NCI-H510A (cell line): Measurements from ENCODE around the gene MED12L.
A peak's percentile ranks its signal among the peaks of the same experiment; 100 is the strongest.

Source experiments
- DNase-seq: peaks from one replicate; lab custom pipeline; 2025; lab: John Stamatoyannopoulos, UW

Gene MED12L

GRCh38 chr3:151318991-151319390, 233.5 kb downstream of the MED12L start:
- DNase-seq = no peak

DNA sequence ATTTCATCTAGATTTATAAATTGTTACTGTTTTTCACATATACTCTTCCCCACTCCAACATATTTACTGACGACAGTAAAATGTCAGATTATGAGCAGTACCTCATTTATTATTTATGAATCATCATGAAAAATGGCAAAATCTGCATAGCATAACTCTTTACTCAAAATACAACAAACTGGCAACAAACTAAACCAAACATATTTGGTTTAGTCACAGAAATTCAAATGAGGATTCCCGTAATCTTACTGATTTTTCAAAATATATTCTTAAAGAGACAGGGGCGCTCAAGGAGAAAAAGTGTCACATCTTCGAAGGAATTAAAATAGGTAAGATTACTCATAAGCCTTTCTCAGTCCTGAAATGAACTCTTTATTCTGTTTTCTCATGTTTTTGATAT, 234.2 kb downstream of the MED12L start:
- no peak for DNase-seq

GRCh38 chr3:151320131-151320530, 234.7 kb downstream of the MED12L start:
- DNase-seq = no peak

DNA sequence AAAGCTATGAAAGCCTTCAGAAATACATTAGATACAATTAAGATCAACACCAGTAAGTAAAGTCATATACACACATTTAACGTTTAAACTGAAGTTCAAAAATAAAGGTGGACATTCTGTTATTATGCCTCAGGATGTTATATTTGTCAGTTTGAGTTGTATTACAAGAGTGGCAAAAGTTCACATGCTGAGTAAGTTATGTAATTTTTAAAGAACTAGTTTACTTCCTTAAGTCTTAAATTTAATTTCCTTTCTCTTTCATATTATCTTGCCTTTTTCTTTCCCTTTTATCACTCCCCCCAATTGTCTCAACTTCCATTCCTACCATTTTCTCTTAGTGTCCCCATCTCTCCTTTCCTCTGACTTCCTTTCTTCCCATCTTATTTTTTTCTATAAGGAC, 236.1 kb downstream of the MED12L start:
- DNase-seq = no peak

DNA sequence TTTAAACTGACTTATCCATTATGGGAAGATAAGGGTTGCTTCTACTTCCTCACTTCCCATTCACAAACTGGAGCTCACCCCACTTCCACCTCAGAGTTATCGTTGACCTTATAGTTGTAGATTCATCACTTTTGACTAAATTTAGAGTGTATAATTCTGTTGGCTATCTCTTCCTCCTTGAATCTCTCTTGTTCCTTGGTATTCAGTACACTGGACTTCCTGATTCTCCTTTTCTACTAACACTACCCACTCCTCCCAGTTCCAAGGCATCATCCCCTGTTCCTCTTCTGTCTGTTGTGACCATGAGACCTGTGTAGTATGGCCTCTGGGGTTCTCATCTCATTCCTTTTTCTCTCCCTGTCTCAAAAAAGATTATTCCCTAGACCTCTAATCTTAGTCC, 237.0 kb downstream of the MED12L start:
- DNase-seq = no peak

GRCh38 chr3:151327571-151328198, 242.2 kb downstream of the MED12L start:
- DNase-seq = no peak

DNA sequence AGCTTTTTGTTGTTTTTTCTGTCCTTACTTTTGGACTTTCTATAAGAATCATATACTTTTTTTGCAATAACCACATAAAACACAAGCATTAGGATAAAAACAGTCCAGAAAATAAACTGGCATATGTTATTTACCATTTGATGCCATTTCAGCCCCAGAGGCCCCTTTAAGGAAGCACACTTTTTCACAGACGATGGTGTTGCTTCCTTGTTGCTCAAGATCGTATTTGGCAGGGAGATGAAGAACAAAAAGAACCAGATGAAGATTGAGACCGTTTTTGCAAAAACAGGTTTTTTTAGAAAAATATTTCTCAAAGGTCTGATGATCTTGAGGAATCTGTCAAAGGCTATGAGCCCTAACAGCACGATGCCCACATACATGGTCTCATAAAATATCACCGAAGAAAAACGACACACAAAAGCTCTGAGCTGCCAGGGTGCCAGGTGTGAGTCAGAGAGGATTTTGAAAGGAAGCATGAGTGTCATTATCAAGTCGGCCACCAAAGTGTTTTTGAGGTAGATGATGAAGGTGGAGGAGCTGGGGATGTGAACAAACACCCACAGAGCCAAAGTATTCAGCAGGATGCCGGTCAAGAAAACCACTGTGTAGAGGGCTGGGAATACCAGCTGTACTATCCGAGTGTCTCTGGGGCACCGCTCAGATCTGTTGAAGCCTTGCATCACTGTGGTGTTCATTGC, 243.0 kb downstream of the MED12L start:
- peak; percentile 3 for DNase-seq

DNA sequence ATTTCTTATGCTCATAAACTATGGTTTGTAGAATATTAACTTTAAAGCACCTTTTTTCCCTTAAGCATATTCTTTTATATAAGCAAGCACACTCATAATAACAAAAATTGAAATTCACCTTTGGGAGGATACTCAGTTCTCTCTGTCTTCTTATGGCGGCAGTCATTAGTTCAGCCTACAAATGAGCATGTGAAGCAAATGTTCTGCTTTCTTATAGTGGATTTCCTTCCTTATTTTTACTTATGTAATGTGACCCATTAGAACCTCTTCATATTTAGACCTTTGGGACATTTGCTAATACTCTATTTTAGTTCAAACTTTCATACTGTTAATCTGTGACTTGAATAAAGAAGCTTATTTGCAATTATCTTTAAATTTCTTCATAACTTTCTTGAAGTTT, 243.9 kb downstream of the MED12L start, which contains the start of gene P2RY13:
Gene P2RY13, minus strand, starts transcription at position 187 of the 400 bp plus-strand sequence. Its CDS starts 21 bp downstream, at position 166.
- DNase-seq = no peak

GRCh38 chr3:151330379-151330778, 244.9 kb downstream of the MED12L start:
- DNase-seq = no peak

GRCh38 chr3:151330899-151331298, 245.4 kb downstream of the MED12L start:
- DNase-seq = no peak

- no peak for DNase-seq
Observed at GRCh38 chr3:151331696-151332095, 246.2 kb downstream of the MED12L start.

DNA sequence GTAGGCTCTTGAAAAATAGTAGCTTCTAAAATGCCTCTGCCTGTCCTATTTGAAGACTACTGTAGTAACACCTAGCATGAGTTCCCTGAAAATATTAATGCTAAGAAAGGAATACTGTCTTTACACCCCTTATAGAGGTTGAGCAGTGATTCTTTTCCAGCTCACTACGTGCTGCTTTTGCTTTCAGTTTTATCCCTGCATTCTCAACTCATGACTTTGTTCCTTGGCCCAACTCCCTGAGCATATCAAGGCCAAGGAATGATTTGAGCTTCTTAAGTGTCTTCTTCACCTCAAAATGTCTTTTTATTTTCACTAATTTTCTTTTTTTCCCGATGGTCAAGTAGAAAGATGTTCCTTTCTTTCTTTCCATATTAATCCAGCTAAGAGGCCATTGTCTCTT, 260.4 kb downstream of the MED12L start:
- DNase-seq = no peak

DNA sequence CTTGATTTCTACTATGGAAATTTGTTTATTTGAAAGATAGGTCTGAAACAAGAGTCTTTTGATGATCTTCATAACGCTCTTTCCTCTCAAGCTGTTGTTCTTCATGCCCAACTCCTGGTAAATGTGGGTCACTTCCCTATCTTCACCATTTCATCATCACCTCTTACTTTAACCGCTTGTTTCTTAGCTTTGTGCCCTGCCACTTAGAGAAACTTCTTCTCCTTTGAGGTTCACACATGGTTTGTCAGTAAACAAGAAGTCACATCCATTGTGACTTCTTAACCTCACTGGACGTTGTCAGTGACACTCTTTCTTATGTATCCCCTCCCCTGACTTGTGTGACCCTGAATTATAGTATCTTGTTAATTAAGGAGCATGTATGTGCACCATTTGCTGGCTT, 260.8 kb downstream of the MED12L start:
- DNase-seq = no peak

GRCh38 chr3:151347432-151347831, 262.0 kb downstream of the MED12L start:
- DNase-seq = no peak

- DNase-seq = no peak
Observed at GRCh38 chr3:151350656-151351055, 265.2 kb downstream of the MED12L start.

DNA sequence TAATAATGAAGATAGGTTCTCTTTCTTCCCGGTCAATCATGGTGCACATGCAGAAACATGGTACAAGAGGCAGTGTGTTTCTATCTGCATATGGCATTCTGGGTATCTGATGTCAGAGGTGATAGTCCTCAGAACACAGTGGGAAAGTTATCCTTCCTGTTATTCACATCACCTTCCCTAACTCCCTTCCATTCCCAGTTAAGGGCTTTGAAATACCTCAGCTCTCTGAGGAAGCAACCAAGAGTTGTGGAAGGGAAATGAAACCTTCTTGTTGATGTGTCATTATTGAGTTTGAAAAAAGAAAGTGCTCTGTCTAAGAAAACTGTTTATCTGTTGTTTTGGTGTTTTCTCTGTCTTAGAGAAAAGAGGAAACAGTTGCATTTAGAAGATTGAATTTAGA, 265.8 kb downstream of the MED12L start:
- no peak for DNase-seq

- DNase-seq = no peak
Observed at GRCh38 chr3:151351648-151352047, 266.2 kb downstream of the MED12L start.

DNA sequence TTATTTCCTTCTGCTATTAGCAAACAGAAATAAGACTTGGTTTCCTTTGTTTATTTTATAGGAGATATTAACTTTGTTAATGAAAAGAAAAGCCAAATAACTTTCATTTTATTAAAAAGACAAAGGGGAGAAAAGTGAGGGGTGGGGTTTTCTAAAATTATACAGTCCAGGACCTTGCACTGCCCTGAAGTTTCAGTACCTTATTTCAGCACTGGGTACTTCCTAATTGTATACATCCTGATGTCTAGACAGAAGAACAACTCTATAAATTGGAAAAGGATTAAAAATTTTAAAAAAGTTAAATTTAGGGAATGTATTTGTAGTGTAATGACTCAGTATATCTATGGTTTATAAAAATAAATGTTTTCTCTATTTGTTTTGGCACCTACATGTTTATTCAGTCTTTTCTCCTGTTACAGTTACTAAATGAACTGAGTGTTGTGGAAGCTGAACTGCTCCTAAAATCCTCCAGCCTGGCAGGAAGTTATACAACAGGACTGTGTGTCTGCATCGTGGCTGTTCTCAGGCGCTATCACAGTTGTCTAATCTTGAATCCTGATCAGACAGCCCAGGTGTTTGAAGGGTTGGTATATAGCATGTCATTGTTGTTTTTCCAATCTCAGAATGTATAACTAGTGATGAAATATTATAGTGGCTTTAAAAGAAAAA, 271.5 kb downstream of the MED12L start:
- DNase-seq = no peak

DNA sequence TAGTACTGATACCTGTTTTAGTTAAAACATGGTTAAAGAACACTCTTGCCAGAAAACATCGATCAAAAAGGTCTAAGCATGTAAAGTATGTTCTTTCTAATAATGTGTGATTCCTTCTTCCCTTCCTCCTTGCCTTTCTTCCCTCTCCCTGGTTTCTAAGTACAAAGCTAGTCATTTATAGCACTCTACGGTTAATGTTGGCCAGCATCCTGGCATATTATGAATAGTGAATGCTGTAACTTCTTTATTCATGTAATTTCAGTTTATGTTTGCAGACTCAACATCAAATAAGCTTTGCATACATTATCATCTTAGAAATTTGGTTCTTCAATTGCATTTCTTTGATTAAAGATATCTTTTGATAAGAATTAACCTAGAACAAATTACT, 272.0 kb downstream of the MED12L start:
- no peak for DNase-seq

- no peak for DNase-seq
Observed at GRCh38 chr3:151362751-151363174, 277.3 kb downstream of the MED12L start.

DNA sequence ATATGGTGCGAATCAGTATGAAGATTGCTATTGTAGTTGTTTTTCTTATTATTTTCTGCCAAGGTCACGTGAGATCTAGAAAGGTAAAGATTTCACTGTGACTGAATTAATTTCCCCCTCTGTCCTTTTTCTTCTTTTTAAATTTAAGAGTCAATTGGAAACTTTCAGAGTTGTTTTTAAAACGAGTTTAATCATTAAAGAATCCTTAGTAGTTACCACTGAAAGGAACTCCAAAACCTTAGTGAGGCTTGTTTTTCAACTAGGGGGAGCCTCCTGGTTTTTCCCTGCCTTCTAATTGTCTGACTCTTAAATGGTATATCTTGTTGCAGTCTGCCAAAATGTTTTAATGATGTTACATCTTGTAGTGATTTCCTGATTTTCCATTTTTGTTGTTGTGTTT, 281.5 kb downstream of the MED12L start:
- no peak for DNase-seq

- no peak for DNase-seq
Observed at GRCh38 chr3:151367448-151367847, 282.0 kb downstream of the MED12L start.

DNA sequence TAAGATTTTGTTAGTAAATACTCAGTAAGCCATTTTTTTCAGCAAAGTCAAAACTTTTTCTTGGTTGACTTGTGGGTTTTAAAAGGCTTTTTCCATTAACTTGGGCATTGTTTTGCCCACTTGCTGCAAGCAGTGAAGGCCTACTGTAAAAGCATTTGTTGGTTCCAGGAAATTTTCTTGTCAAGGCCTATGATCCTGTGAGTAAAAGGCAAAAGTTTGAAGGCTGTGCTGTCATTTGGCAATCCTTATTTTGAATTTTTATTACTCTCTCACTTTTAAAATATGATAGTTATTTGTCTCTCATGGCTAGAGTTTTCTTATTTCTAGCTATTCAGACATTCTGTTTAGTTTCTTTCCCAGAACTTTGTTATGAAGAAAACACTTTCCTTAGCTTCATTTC, 286.1 kb downstream of the MED12L start:
- no peak for DNase-seq
